Measurements from ENCODE around the gene TNPO1.

- TF ChIP-seq YY1 (IDR thresholded peaks at IDR 0.05; ENCODE audit: insufficient read depth, insufficient read length): no peak
- no peak for TF ChIP-seq SUZ12 (IDR thresholded peaks at IDR 0.05; ENCODE audit: extremely low read depth, insufficient read depth, insufficient read length)
Observed at GRCh38 chr5:72878854-72879253, 62.4 kb downstream of the TNPO1 start.

Measured in NT2/D1 (cell line).